Posterior cingulate gyrus (tissue), 11 donors: Measurements from ENCODE around the gene RHOXF1.
A peak's percentile ranks its signal among the peaks of the same experiment; 100 is the strongest.
"Not testable (repeated sequence)": the region's sequence is repeated elsewhere in the genome, so short reads cannot be mapped to it uniquely, and the experiment has no call there.

ENCODE experiments used
- DNase-seq, 10 donors: peaks; one replicate each; pipeline versions ENCODE4 v3.0.0 to v3.0.0-alpha.2; 2020 to 2021; ENCODE audit warnings: mixed read lengths in 3 of 10
- intact Hi-C: fragments of 100-400 bp; cut with DNase I; formaldehyde crosslinking; loops from one replicate; pipeline ENCODE4 v1.15.1; 2023

Gene RHOXF1

GRCh38 chrX:120115438-120115963 is at the start of gene RHOXF1:
Gene RHOXF1 (minus strand): TSS chrX:120115913. CDS start chrX:120115862, 51 bp downstream.
- DNase-seq = peak in 1 of 10 donors; percentile 55
- intact Hi-C loops = loop anchor here (10.0 kb wide), 1 partner anchor 101 kb away; no protein-coding TSS in a partner anchor

DNA sequence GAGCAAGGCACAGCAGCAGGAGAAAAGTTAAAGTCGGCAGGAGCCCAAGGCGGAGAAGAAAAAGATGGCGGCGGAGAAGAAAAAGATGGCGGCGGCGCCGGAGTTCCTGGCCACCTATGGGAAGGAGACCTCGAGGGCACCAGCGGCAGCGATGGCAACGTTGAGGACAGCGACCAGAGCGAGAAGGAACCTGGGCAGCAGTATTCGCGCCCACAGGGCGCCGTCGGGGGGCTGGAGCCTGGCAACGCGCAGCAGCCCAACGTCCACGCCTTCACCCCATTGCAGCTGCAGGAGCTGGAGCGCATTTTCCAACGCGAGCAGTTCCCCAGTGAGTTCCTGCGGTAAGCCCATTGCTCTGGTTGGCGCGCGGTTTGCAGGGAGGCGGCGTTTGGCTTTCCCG is 43.4 kb upstream of the RHOXF1 start:
- intact Hi-C loops, DNase-seq: not testable (repeated sequence)

GRCh38 chrX:120158313-120158712 is 42.6 kb upstream of the RHOXF1 start, which contains the start of gene RHOXF2:
Gene RHOXF2 (plus strand): TSS chrX:120158613. CDS start chrX:120158751, 138 bp downstream.
- intact Hi-C loops = not testable (repeated sequence)

DNA sequence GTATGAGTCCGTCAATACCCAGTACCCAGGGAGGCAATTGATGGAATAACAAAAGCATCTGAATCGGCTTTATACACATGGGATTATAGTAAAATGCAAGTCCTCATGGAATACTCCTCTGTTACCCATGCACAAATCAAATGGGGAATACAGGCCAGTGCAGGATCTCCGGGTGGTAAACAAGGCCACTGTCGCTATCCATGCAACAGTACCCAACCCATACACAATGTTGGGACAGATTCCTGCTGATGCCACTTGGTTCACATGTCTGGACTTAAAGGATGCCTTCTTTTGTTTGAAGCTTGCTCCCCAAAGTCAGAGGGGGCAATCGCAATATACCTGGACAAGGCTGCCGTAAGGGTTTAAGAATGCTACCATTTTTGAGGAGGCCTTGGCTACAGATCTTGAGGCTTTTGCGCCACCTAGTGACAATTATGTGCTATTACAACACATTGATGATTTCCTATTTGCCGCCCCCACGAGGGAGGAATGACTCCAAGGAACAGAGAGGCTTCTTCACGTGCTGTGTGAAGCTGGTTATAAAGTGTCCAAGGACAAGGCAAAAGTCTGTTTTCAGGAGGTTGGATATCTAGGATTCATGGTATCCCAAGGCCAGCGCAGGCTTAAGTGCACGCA is 34.5 kb upstream of the RHOXF1 start:
- intact Hi-C loops = not testable (repeated sequence)

More at GRCh38 chrX:120158313-120158712, 42.6 kb upstream of the RHOXF1 start, which contains the start of gene RHOXF2:
- not testable (repeated sequence) for DNase-seq

DNA sequence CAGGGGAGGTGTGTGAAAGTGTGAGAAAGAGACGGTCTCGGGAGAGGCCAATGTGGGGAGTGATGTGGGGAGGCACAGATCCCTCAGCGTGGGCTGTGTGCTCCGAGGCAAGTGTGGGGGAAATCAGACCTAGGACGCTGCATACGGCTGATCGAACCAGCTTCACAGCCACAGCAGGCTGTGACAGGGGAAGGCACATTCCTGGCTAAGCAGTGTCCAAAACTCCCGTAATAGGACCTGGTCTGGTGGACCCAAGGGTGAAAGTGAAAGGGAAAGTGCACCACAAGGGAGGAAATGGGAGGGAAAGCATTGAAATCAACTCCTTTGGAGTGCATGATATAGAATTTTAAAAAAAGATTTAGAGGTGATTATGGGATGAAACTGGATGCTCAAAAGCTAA is 31.8 kb upstream of the RHOXF1 start:
- intact Hi-C loops = no loop called here
- DNase-seq = no peak

More for the DNA sequence above, 34.5 kb upstream of the RHOXF1 start:
- DNase-seq = not testable (repeated sequence)

- DNase-seq, intact Hi-C loops: not testable (repeated sequence)
These were observed 30.6 kb upstream of the RHOXF1 start for GRCh38 chrX:120146323-120146722.

- intact Hi-C loops = no loop called here
- DNase-seq = no peak
These were observed 29.7 kb upstream of the RHOXF1 start for GRCh38 chrX:120145295-120145925.

- DNase-seq = peak in 2 of 10 donors; percentile 14 to 79
- intact Hi-C loops = no loop called here
These were observed 28.6 kb upstream of the RHOXF1 start for GRCh38 chrX:120144178-120144844.

DNA sequence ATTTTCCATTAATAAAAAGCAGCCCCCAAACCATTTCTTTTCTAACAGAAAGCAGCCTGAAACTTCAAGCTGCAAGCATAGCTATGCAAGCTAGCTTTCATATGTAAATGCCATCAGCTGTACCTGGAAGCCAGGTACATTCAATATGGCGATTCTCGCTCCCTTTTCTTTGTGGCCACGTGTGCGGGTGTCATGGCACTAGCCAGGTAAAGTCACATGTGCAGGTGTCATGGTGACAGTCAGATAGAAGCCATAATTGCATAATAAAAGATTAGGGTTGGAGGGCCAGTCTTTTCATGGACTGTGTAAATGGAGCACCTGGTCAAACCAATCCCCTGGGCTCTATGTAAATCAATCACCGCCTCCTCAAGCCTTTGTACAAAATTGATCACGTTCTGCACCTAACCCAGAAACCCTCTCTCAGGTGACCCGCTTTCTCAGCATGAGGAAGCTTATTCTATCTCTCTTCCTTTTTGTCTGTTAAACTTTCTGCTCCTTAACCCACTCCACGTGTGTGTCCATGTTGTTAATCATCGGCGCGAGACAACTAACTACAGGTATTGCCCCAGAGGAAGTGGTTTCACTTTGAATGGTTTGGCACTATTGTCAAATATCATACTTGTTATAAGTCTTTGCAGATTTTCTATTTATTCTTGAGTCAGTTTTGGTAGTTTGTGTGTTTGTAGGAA is 24.7 kb upstream of the RHOXF1 start:
- intact Hi-C loops = no loop called here
- no peak for DNase-seq

GRCh38 chrX:120137439-120137838 is 21.7 kb upstream of the RHOXF1 start:
- DNase-seq = no peak
- intact Hi-C loops = no loop called here

GRCh38 chrX:120136840-120137239 is 21.1 kb upstream of the RHOXF1 start:
- no peak for DNase-seq
- intact Hi-C loops = no loop called here

GRCh38 chrX:120136128-120136527 is 20.4 kb upstream of the RHOXF1 start:
- intact Hi-C loops = no loop called here
- no peak for DNase-seq

DNA sequence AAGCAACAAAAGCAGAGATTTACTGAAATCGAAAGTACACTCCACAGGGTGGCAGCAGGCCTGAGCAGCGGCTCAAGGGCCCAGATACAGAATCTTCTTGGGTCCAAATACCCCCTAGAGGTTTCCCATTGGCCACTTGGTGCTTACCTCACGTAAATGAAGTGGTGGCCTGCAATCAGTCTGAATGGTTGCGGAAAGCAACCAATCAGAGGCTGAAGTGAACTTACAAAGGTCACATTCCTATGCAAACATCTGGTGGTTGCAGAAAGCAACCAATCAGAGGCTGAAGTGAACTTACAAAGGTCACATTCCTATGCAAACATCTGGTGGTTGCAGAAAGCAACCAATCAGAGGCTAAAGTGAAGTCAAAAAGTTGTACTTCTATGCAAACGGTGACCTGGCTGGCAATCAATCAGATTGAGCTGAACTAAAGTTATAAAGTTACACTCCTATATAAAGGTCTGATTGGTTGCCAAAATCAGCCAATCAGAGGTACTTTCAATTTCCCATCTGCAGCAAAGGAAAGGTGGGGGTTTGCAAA is 12.7 kb upstream of the RHOXF1 start:
- DNase-seq, intact Hi-C loops: not testable (repeated sequence)

GRCh38 chrX:120125444-120125843 is 9.7 kb upstream of the RHOXF1 start:
- no peak for DNase-seq
- intact Hi-C loops = no loop called here

- DNase-seq = no peak
- intact Hi-C loops = no loop called here
These were observed 4.5 kb upstream of the RHOXF1 start for GRCh38 chrX:120120223-120120622.

DNA sequence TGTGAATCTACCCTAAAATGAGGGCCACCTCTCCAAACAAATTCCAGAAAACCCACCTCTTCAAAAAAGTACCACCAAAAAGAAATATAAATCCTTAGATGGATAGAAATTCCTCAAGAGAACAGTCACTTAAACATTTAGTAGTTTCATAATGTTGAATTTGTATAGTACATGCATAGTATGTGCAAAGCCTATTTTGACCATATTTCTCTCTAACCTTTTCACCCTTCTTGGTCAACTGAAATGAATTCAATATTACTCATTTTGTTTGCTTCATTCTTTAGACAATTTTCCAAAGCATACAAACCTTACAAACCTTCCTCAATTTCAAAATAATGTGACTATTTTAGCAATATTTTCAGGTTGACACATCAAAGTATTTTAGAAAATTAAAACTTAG is 4.1 kb downstream of the RHOXF1 start:
- intact Hi-C loops = loop anchor here (10.0 kb wide), 1 partner anchor 97 kb away; no protein-coding TSS in a partner anchor
- no peak for DNase-seq

- intact Hi-C loops = no loop called here
- no peak for DNase-seq
These were observed 6.3 kb downstream of the RHOXF1 start for GRCh38 chrX:120109378-120109777.

DNA sequence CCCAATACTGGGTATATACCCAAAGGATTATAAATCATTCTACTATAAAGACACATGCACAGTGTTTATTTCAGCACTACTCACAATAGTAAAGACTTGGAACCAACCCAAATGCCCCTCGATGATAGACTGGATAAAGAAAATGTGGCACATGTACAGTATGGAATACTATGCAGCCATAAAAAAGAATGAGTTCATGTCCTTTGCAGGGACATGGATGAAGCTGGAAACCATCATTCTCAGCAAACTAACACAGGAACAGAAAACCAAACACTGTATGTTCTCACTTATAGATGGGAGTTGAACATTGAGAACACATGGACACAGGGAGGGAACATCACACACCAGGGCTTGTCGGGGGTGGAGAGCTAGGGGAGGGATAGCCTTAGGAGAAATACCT is 11.0 kb downstream of the RHOXF1 start:
- DNase-seq, intact Hi-C loops: not testable (repeated sequence)

GRCh38 chrX:120101057-120101456 is 14.7 kb downstream of the RHOXF1 start:
- intact Hi-C loops = not testable (repeated sequence)

GRCh38 chrX:120090208-120090607 is 25.5 kb downstream of the RHOXF1 start:
- DNase-seq = no peak
- intact Hi-C loops = no loop called here

More at GRCh38 chrX:120101057-120101456, 14.7 kb downstream of the RHOXF1 start:
- not testable (repeated sequence) for DNase-seq
